Retina (tissue), 1 donor: Measurements from ENCODE around the gene NTM.
"Not testable (repeated sequence)": the region's sequence is repeated elsewhere in the genome, so short reads cannot be mapped to it uniquely, and the experiment has no call there.

Experiments
- DNase-seq: peaks from one replicate; pipeline ENCODE4 v3.0.0-alpha.2; 2016

Gene NTM

GRCh38 chr11:131464461-131464860 lies 94.0 kb downstream of the NTM start:
- no peak for DNase-seq

- no peak for DNase-seq
Measured at GRCh38 chr11:131465039-131465438, 94.6 kb downstream of the NTM start.

- DNase-seq = no peak
Measured at GRCh38 chr11:131465746-131466145, 95.3 kb downstream of the NTM start.

- DNase-seq = no peak
Measured at GRCh38 chr11:131467645-131468394, 97.4 kb downstream of the NTM start.

- DNase-seq = no peak
Measured at GRCh38 chr11:131468565-131468964, 98.2 kb downstream of the NTM start.

- no peak for DNase-seq
Measured at GRCh38 chr11:131470216-131470925, 100.0 kb downstream of the NTM start.

GRCh38 chr11:131471976-131472375 lies 101.6 kb downstream of the NTM start:
- DNase-seq = no peak

- DNase-seq = no peak
Measured at GRCh38 chr11:131474947-131475346, 104.5 kb downstream of the NTM start.

- DNase-seq = no peak
Measured at GRCh38 chr11:131476266-131476665, 105.9 kb downstream of the NTM start.

GRCh38 chr11:131478341-131478740 lies 107.9 kb downstream of the NTM start:
- no peak for DNase-seq

GRCh38 chr11:131481303-131481702 lies 110.9 kb downstream of the NTM start:
- DNase-seq = no peak

- no peak for DNase-seq
Measured at GRCh38 chr11:131481971-131482370, 111.6 kb downstream of the NTM start.

GRCh38 chr11:131483453-131483852 lies 113.0 kb downstream of the NTM start:
- no peak for DNase-seq

GRCh38 chr11:131483877-131484276 lies 113.5 kb downstream of the NTM start:
- DNase-seq = no peak

GRCh38 chr11:131486100-131486499 lies 115.7 kb downstream of the NTM start:
- no peak for DNase-seq

- no peak for DNase-seq
Measured at GRCh38 chr11:131486937-131487635, 116.7 kb downstream of the NTM start.

GRCh38 chr11:131488238-131488637 lies 117.8 kb downstream of the NTM start:
- no peak for DNase-seq

GRCh38 chr11:131491503-131491902 lies 121.1 kb downstream of the NTM start:
- DNase-seq = no peak

GRCh38 chr11:131495423-131495822 lies 125.0 kb downstream of the NTM start:
- no peak for DNase-seq

- not testable (repeated sequence) for DNase-seq
Measured at GRCh38 chr11:131497686-131498085, 127.3 kb downstream of the NTM start.

GRCh38 chr11:131498631-131499160 lies 128.3 kb downstream of the NTM start:
- no peak for DNase-seq

- no peak for DNase-seq
Measured at GRCh38 chr11:131499199-131499598, 128.8 kb downstream of the NTM start.

GRCh38 chr11:131503017-131503416 lies 132.6 kb downstream of the NTM start:
- DNase-seq = no peak
